Stomach (tissue), 4 donors: ENCODE measurements around the gene MAS1L.

ENCODE experiments used
- CTCF ChIP-seq, 7 experiments: fragments of 450-650 bp in 4 of 7; fragments of 200-600 bp in 3 of 7; sonication (generic) in 3 of 7; IDR thresholded peaks; one replicate each; pipeline ENCODE4 v1.5.1; 2016 to 2019; ENCODE audit warnings: antibody characterized with exemption in 7 of 7, control low read depth in 2 of 7, mild to moderate bottlenecking in 1 of 7
- POLR2A ChIP-seq, 4 donors: fragments of 450-650 bp; IDR thresholded peaks; one replicate each; pipeline ENCODE4 v1.6.1; 2016; ENCODE audit warnings: antibody characterized with exemption in 4 of 4, control low read depth in 2 of 4, mild to moderate bottlenecking in 1 of 4, moderate library complexity in 1 of 4

GRCh38 chr6:29528300-29528931 lies 40.7 kb upstream of the MAS1L start:
- TF ChIP-seq CTCF (IDR thresholded peaks at IDR 0.05) (no peak), POLR2A (IDR thresholded peaks at IDR 0.05) (no peak)
